HTR-8/SVneo (cell line): Measurements from ENCODE around the gene OLIG3.

Experiments used
- DNase-seq: peaks from one replicate; pipeline ENCODE4 v3.0.0; 2011; ENCODE audit warnings: low spot score, mixed read lengths; ENCODE audit not compliant: insufficient read length
- FAIRE-seq: peaks from 2 replicates; lab custom pipeline; 2011; peaks lifted over from hg19 to GRCh38; lab: Jason Lieb, UNC

The OLIG3 gene

GRCh38 chr6:137473598-137473997 is 20.6 kb downstream of the OLIG3 start:
- no peak for FAIRE-seq
- DNase-seq = no peak

GRCh38 chr6:137472641-137473137 is 21.5 kb downstream of the OLIG3 start:
- FAIRE-seq (no peak), DNase-seq (no peak)

- FAIRE-seq = no peak
- DNase-seq = no peak
These were observed 22.2 kb downstream of the OLIG3 start for GRCh38 chr6:137471986-137472385.

GRCh38 chr6:137471497-137471896 is 22.7 kb downstream of the OLIG3 start:
- no peak for FAIRE-seq
- no peak for DNase-seq

- no peak for DNase-seq
These were observed 27.0 kb downstream of the OLIG3 start for GRCh38 chr6:137467211-137467610.

GRCh38 chr6:137465378-137466009 is 28.7 kb downstream of the OLIG3 start:
- DNase-seq (no peak), FAIRE-seq (no peak)

More at GRCh38 chr6:137467211-137467610, 27.0 kb downstream of the OLIG3 start:
- no peak for FAIRE-seq

GRCh38 chr6:137452333-137452894 is 41.8 kb downstream of the OLIG3 start:
- DNase-seq (no peak), FAIRE-seq (no peak)

- no peak for FAIRE-seq
- DNase-seq = no peak
These were observed 50.3 kb downstream of the OLIG3 start for GRCh38 chr6:137443901-137444300.
